Measurements from ENCODE around the gene TGFBR3.

The TGFBR3 gene

DNA sequence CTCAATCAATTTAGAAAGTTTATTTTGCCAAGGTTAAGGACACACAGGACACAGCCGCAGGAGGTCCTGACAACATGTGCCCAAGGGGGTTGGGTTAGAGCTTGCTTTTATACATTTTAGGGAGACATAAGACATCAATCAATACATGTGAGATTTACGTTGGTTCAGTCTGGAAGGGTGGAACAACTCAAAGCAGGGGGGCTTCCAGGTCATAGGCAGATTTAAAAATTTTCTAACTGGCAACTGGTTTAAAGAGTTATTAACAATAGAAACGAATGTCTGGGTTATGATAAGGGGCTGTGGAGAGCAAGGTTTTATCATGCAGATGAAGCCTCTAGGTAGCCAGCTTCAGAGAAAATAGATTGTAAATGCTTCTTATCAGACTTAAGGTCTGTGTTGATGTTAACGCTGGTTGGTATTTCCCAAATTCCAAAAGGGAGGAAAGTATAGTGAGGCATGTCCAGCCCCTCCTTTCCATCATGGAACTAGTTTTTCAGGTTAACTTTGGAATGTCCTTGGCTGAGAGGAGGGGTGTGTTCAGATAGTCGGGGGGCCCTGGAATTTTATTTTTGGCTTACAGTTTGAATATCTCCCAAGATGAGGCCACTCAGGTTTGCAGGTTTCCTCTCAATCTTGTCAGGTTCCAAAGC lies 31.0 kb upstream of the TGFBR3 start:
- no peak for DNase-seq (ENCODE audit: extremely low read depth, low read depth)
- H3K4me3 ChIP-seq (replicated peaks; ENCODE audit: low read depth, low read length), result no peak overlapping the region
- TF ChIP-seq, protein P1, sequence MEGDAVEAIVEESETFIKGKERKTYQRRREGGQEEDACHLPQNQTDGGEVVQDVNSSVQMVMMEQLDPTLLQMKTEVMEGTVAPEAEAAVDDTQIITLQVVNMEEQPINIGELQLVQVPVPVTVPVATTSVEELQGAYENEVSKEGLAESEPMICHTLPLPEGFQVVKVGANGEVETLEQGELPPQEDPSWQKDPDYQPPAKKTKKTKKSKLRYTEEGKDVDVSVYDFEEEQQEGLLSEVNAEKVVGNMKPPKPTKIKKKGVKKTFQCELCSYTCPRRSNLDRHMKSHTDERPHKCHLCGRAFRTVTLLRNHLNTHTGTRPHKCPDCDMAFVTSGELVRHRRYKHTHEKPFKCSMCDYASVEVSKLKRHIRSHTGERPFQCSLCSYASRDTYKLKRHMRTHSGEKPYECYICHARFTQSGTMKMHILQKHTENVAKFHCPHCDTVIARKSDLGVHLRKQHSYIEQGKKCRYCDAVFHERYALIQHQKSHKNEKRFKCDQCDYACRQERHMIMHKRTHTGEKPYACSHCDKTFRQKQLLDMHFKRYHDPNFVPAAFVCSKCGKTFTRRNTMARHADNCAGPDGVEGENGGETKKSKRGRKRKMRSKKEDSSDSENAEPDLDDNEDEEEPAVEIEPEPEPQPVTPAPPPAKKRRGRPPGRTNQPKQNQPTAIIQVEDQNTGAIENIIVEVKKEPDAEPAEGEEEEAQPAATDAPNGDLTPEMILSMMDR (IDR thresholded peaks at IDR 0.05; ENCODE audit: low read depth, low read length, missing control alignments), result no peak

DNA sequence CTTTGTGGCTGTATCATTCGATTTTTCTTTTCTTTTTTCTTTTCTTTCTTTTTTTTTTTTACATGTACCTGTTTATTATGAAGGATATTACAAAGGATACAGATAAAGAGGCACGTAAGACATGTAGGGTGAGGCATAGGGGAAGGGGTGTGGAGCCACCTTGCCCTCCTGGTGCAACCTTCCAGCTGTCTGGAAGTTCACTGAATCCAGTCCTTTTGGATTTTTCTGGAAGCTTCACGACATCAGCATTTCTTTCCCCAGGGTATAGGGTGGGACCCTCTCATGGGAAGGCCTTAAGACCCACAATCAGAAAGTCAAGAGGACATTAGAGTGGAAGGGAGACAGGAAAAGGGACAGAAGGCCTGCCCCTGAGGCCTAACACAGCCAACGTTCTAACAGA lies 30.1 kb upstream of the TGFBR3 start:
- H3K4me3 ChIP-seq (replicated peaks; ENCODE audit: low read depth, low read length), result no peak overlapping the region
- TF ChIP-seq, protein P1 (IDR thresholded peaks at IDR 0.05; ENCODE audit: low read depth, low read length, missing control alignments), result no peak
- DNase-seq (ENCODE audit: extremely low read depth, low read depth), result no peak

DNA sequence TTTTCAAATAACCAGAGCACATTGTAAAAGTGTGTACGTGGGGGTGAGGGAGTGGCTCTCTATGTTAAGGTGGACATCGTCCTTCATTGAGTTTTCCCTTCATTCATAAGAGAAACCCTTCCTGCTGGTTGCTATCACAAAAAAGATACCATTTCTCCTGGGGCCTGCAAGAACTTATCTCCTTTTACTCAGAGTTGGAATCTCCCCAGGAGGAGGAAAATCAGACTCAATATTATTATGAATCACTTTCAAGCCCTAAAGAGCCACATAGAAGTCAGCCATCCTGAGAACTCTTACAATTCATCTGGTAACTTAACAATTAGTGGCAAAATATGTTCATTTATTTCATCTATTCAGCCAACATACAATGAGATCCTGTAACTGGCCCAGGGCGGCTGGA lies 27.1 kb upstream of the TGFBR3 start:
- no peak for DNase-seq (ENCODE audit: extremely low read depth, low read depth)
- H3K4me3 ChIP-seq (replicated peaks; ENCODE audit: low read depth, low read length), result no peak overlapping the region
- TF ChIP-seq, protein P1 (IDR thresholded peaks at IDR 0.05; ENCODE audit: low read depth, low read length, missing control alignments), result no peak

DNA sequence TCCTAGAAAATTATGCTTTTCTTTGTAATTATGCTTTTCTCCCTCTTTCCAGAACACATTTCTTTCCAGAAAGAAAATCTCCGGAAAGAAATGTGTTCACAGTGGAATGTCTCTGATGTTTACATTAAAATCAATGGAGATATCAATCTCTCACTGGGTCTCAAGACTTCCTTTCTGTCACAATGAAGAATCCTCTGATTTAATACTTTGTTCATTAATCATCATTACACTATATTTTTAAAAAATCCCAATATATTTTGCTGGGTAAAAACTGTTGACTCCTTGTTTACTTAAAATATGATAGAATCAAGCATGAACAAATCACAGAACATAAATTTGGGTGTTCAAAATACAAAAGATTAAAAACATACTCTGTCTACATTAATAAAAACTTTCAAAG lies 26.3 kb upstream of the TGFBR3 start:
- TF ChIP-seq, protein P1 (IDR thresholded peaks at IDR 0.05; ENCODE audit: low read depth, low read length, missing control alignments), result no peak
- H3K4me3 ChIP-seq (replicated peaks; ENCODE audit: low read depth, low read length), result no peak overlapping the region
- no peak for DNase-seq (ENCODE audit: extremely low read depth, low read depth)

DNA sequence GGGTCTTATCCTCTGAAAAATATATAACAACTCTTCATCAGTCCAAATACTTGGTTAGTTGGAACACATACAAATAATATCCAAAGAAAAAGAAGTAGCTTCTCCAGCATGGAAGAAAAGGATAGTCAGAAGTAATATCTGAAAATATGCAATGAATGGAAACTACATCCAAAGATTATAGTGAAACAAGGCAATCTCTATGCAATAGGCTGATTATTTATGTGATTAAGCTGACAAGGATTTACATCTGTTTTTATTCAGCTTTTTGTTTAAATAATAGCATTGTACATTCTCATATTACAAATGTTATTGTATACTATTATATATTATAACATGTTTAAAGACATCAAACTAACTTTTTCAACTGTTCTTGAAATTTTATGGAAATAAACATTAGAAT lies 15.3 kb upstream of the TGFBR3 start:
- no peak overlapping the region for H3K4me3 ChIP-seq (replicated peaks; ENCODE audit: low read depth, low read length)
- TF ChIP-seq, protein P1 (IDR thresholded peaks at IDR 0.05; ENCODE audit: low read depth, low read length, missing control alignments), result no peak
- DNase-seq (ENCODE audit: extremely low read depth, low read depth), result no peak

DNA sequence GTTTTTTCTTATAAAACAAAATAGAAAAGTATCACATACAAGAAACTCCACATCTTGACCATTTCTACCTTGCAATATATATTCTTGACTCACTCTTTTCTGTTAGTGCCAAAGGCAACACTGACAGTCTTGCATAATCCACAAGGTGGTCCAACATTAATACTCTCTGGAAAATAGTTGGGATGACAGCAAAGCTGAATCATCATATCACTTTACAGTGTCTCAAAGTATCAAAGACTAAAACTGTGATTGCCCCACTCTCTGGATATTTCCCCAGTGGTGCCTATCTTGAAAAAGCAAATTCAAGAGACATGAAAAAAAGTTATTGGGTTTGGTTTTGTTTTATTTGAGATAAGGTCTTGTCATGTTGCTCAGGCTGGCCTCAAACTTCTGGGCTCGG lies 14.6 kb upstream of the TGFBR3 start:
- no peak overlapping the region for H3K4me3 ChIP-seq (replicated peaks; ENCODE audit: low read depth, low read length)
- TF ChIP-seq, protein P1 (IDR thresholded peaks at IDR 0.05; ENCODE audit: low read depth, low read length, missing control alignments), result no peak
- no peak for DNase-seq (ENCODE audit: extremely low read depth, low read depth)

DNA sequence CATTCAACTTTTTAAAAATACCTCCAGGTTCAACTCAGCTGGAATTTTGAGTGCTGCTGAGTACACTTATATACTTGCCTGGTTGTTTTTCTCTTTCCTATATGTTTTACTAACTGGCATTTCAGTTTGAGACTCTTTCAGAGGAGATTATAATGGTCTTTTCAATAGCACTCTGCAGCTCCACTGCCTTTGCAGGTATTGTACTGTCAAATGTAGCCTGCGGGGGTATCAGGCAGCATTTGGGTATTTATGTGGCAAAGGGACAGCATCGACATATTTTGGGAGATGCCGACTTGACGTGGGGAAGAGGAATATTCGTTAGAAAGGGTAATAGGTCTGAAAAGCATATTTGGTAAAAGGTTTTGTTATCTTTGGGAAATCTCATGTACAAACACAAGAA lies 11.1 kb upstream of the TGFBR3 start:
- TF ChIP-seq, protein P1 (IDR thresholded peaks at IDR 0.05; ENCODE audit: low read depth, low read length, missing control alignments), result no peak
- no peak overlapping the region for H3K4me3 ChIP-seq (replicated peaks; ENCODE audit: low read depth, low read length)
- no peak for DNase-seq (ENCODE audit: extremely low read depth, low read depth)
